K562 (cell line): ENCODE results near the gene CCDC186. TPM values are rescaled to one million over a fixed set of nuclear protein-coding genes. Genes with fewer than 3 reads are reported as not detected.

Source experiments
- ATAC-seq: fragments of 200-7000 bp; cut with Tn5 transposase; 3 replicates; pipeline ENCODE4 v1.9.1; 2020; ENCODE audit warnings: moderate library complexity
- BruUV-seq: library from RNA; stranded (reverse); fragments of 400-500 nt; replicated peaks from 2 replicates; lab custom pipeline; 2021; lab: Mats Ljungman, UMichigan
- CTCF ChIA-PET: fragments of 300-600 bp; formaldehyde crosslinking; extraction: SDS; loops from one replicate; lab custom pipeline; 2021; ENCODE audit warnings: low intra/inter-chr PET ratio; lab: Yijun Ruan, JAX
- POLR2A ChIA-PET: fragments of 300-600, 350-650 bp; sonication (Branson Sonifier 250); formaldehyde crosslinking; extraction: SDS; loops from one replicate; lab custom pipeline; 2021; ENCODE audit warnings: antibody characterized with exemption, inconsistent platforms; lab: Yijun Ruan, JAX
- DNase-seq, 4 experiments: peaks; one replicate each; pipeline versions ENCODE4 v3.0.0 to v3.0.0-alpha.2; 2011 to 2018; ENCODE audit warnings: low spot score in 3 of 4, mixed read lengths in 3 of 4; ENCODE audit errors: extremely low read depth in 1 of 4
- FAIRE-seq: peaks from 2 replicates; lab custom pipeline; 2011; peaks lifted over from hg19 to GRCh38; lab: Jason Lieb, UNC
- H2AFZ ChIP-seq: 2 replicates; pipeline ENCODE4 v1.6.0; 2011; ENCODE audit warnings: low read depth, low read length, control low read depth, inconsistent platforms
- H3K27ac ChIP-seq: fragments of 200-600 bp; 3 replicates; pipeline ENCODE4 v1.8.0; 2011; ENCODE audit warnings: low read depth, mild to moderate bottlenecking, control low read depth, inconsistent platforms, low read length, moderate library complexity, mixed read lengths; ENCODE audit errors: extremely low read depth
- H3K27me3 ChIP-seq, 2 experiments: fragments of 300-600 bp in 1 of 2; 2 replicates in 1 of 2; 3 replicates in 1 of 2; pipeline versions ENCODE4 v1.6.0 to v1.8.0; 2011; ENCODE audit warnings: inconsistent platforms in 2 of 2, low read length in 2 of 2, mild to moderate bottlenecking in 1 of 2, mixed read lengths in 1 of 2, moderate library complexity in 1 of 2; ENCODE audit not compliant: control insufficient read depth in 2 of 2, insufficient read depth in 2 of 2
- H3K36me3 ChIP-seq: fragments of 300-600 bp; 3 replicates; pipeline ENCODE4 v1.8.0; 2011; ENCODE audit warnings: mild to moderate bottlenecking, low read length, inconsistent platforms; ENCODE audit not compliant: control insufficient read depth, insufficient read depth
- H3K4me1 ChIP-seq, 2 experiments: fragments of 200-600 bp in 1 of 2; replicated peaks in 1 of 2; 2 replicates in 1 of 2; 3 replicates in 1 of 2; pipeline versions ENCODE4 v1.5.1 to v1.8.0; 2011; ENCODE audit warnings: inconsistent platforms in 2 of 2, low read length in 2 of 2, mild to moderate bottlenecking in 1 of 2, mixed read lengths in 1 of 2, moderate library complexity in 1 of 2; ENCODE audit not compliant: control insufficient read depth in 2 of 2, insufficient read depth in 2 of 2
- H3K4me2 ChIP-seq: 2 replicates; pipeline ENCODE4 v1.6.1; 2011; ENCODE audit warnings: low read length, control low read depth, inconsistent platforms, mixed read lengths; ENCODE audit not compliant: insufficient read depth
- H3K4me3 ChIP-seq: fragments of 200-600 bp; sonication (generic), shearing (Covaris generic); 2 replicates; pipeline ENCODE4 v1.5.1; 2016; ENCODE audit warnings: control low read depth, inconsistent platforms
- H3K79me2 ChIP-seq: fragments of 200-600 bp; 3 replicates; pipeline ENCODE4 v1.8.0; 2011; ENCODE audit warnings: low read length, inconsistent platforms; ENCODE audit not compliant: control insufficient read depth, insufficient read depth
- H3K9ac ChIP-seq, 2 experiments: 2 replicates each; pipeline versions ENCODE4 v1.6.0 to v1.6.1; 2011; ENCODE audit warnings: low read depth in 2 of 2, low read length in 2 of 2, control low read depth in 1 of 2, inconsistent platforms in 1 of 2, mild to moderate bottlenecking in 1 of 2, mixed read lengths in 1 of 2; ENCODE audit not compliant: insufficient read depth in 1 of 2
- H3K9me1 ChIP-seq: one replicate; pipeline ENCODE4 v1.6.0; 2011; ENCODE audit warnings: inconsistent platforms, mild to moderate bottlenecking, low read length, moderate library complexity; ENCODE audit not compliant: control insufficient read depth, insufficient read depth
- H3K9me3 ChIP-seq: replicated peaks from 2 replicates; pipeline ENCODE4 v1.5.1; 2011; ENCODE audit warnings: low read depth, low read length, inconsistent platforms; ENCODE audit not compliant: control insufficient read depth, insufficient read depth
- H4K20me1 ChIP-seq: replicated peaks from 2 replicates; pipeline ENCODE4 v1.6.1; 2011; ENCODE audit warnings: low read length, inconsistent platforms, mixed read lengths; ENCODE audit not compliant: control insufficient read depth, insufficient read depth
- HBP1 ChIP-seq: fragments of 450-650 bp; formaldehyde crosslinking; IDR thresholded peaks from 2 replicates; pipeline ENCODE4 v1.4.0; 2022; ENCODE audit warnings: missing genetic modification characterization
- MEF2A ChIP-seq: IDR thresholded peaks from 2 replicates; pipeline ENCODE4 v1.6.1; 2011; ENCODE audit warnings: low read depth, mild to moderate bottlenecking, low read length, moderate library complexity; ENCODE audit not compliant: control insufficient read depth
- NKRF ChIP-seq: fragments of 450-650 bp; IDR thresholded peaks from 2 replicates; pipeline ENCODE4 v1.6.1; 2016; ENCODE audit warnings: borderline replicate concordance
- POU5F1 ChIP-seq: fragments of 150-350 bp; IDR thresholded peaks from 2 replicates; pipeline ENCODE4 v1.6.1; 2014; ENCODE audit warnings: borderline replicate concordance, low read length, low read depth, mild to moderate bottlenecking; ENCODE audit not compliant: partially characterized antibody
- PRPF4 ChIP-seq: fragments of 200-400 bp; formaldehyde crosslinking; IDR thresholded peaks from one replicate; pipeline ENCODE4 v1.6.1; 2017; ENCODE audit warnings: low read length, low read depth, mild to moderate bottlenecking; ENCODE audit not compliant: insufficient read depth, poor library complexity, severe bottlenecking
- SMAD4 ChIP-seq: fragments of 250-450 bp; sonication (Bioruptor Pico); conservative IDR thresholded peaks from 2 replicates; pipeline ENCODE4 v1.8.0; 2021; ENCODE audit warnings: inconsistent platforms, mild to moderate bottlenecking, moderate library complexity
- ZC3H11A ChIP-seq: IDR thresholded peaks from 2 replicates; pipeline ENCODE4 v1.6.1; 2012; ENCODE audit warnings: low read depth, low read length, improper control_type of control experiment
- ZNF316 ChIP-seq: fragments of 450-650 bp; IDR thresholded peaks from 2 replicates; pipeline ENCODE4 v1.6.1; 2016
- ZNF785 ChIP-seq: fragments of 250-450 bp; sonication (Bioruptor Pico); IDR thresholded peaks from 2 replicates; pipeline ENCODE4 v1.4.0; 2020; ENCODE audit warnings: mild to moderate bottlenecking
- WGBS: fragments of 100-300 bp; shearing (Covaris generic); methylation state at CpG from one replicate; pipeline ENCODE4 v1.1.6; 2016; ENCODE audit warnings: low coverage, mixed read lengths; ENCODE audit not compliant: insufficient coverage; ENCODE audit errors: missing lambda C conversion rate; 5-methylcytosine and 5-hydroxymethylcytosine counted together
- in situ Hi-C: fragments of 300-500 bp; cut with MboI; formaldehyde crosslinking; loops from 4 replicates; pipeline ENCODE4 v1.15.0; 2018; ENCODE audit warnings: inconsistent platforms, mixed read lengths
- intact Hi-C: fragments of 100-400 bp; cut with micrococcal nuclease; formaldehyde crosslinking; loops from 2 replicates; pipeline ENCODE4 v1.14.2; 2022
- polyA plus RNA-seq, 8 experiments: library from polyadenylated mRNA; depleted of rRNA in 4 of 8; stranded (reverse) in 5 of 8; unstranded in 3 of 8; fragments of >200 nt; fragmentation: Nextera tagmentation in 2 of 8; fragmentation: Illumina TruSeq in 1 of 8; extraction: Ambion mirVana in 2 of 8; extraction: Trizol in 1 of 8; gene quantifications; 2 replicates each; pipeline versions ENCODE4 v1.2.1 to v1.2.3, GENCODE V29; 2011 to 2014; ENCODE audit warnings: inconsistent platforms in 1 of 8, missing spikeins in 1 of 8
- total RNA-seq, 7 experiments: library from RNA; depleted of rRNA in 6 of 7; stranded (reverse); fragments of >200 nt in 6 of 7; fragmentation: Illumina TruSeq in 2 of 7; extraction: Trizol in 2 of 7; gene quantifications; 2 replicates each; pipeline versions ENCODE4 v1.2.1 to v1.2.3, GENCODE V29; 2011 to 2021; ENCODE audit warnings: low replicate concordance in 1 of 7

The CCDC186 gene
- total and polyA plus RNA-seq, 9 of the 15 experiments (the other 6 are each of a cell fraction or from before 2014, with no cell fraction given), result 2.0 to 7.5 (median 4.7) TPM

GRCh38 chr10:114172216-114172615 lies 1.8 kb downstream of the CCDC186 start:
- Histone ChIP-seq H3K4me1 (peaks cover 6 to 12% of the 10 kb centered on the region in 2 experiments; a peak in 4 of 5 replicates), H3K4me3 (0 out of 2 replicates have a peak overlapping the region, but pooled peaks have one; percentile 3), H2AFZ (no peak overlapping the region), H3K79me2 (peaks cover 40% of the 10 kb centered on the region), H3K9ac (no peak overlapping the region), H3K27me3 (no peaks in the 10 kb centered on the region), H3K36me3 (no peaks in the 10 kb centered on the region), H3K9me1 (no peaks in the 10 kb centered on the region), H4K20me1 (no peaks in the 10 kb centered on the region), H3K27ac (no peak overlapping the region), H3K9me3 (no peaks in the 10 kb centered on the region; the same call in 1 of the 2 replicates), H3K4me2 (peak overlapping the region; percentile 29)
- no TSS peak for BruUV-seq
- in situ Hi-C loops, result no loop called here
- no peak for DNase-seq
- ATAC-seq, result no peak
- ChIA-PET POLR2A (interaction anchor here (1.0 kb wide), 1 partner anchor 14 kb away, joined by 3 read pairs; no protein-coding TSS in a partner anchor), CTCF (no interaction called here)
- intact Hi-C loops, result no loop called here
- FAIRE-seq, result peak; percentile 51
- 0 out of 2 replicates have a peak, but pooled peaks have one; percentile 12 for TF ChIP-seq ZNF316
- TF ChIP-seq ZC3H11A, result no peak
- whole genome bisulfite sequencing, result 40% methylated on average over 1 of the region's 1 CpG

DNA sequence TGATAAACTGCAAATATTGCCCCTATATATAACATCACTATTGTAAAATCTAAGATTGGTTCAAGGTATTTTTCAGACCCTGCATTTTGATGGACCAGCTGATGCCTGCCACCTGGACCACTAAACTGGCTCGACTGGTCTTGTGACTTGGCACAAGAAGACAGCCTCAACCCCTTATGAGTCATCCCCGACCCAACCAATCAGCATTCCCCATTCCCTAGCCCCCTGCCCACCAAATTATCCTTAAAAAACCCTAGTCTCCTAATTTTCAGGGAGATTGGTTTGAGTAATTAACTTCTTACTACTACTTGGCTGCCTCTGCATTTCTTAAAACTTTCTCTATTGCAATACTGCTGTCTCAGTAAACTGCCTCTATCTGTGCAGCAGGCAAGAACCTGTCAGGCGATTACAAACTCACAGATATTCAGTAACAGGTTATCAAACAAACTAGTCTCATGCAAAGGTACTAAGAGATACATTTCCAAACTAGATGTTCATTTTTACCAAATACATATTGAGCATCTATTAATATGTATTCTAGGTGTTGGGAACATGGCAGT lies 5.5 kb downstream of the CCDC186 start:
- ATAC-seq (no peak), FAIRE-seq (no peak), DNase-seq (no peak)
- no peaks in the 10 kb centered on the region; the same call in 1 of the 2 replicates for H3K9me3 ChIP-seq
- H3K4me1 ChIP-seq, result peaks cover under 1 to 6% of the 10 kb centered on the region in 2 experiments; a peak in 3 of 5 replicates
- H3K36me3 ChIP-seq, result no peaks in the 10 kb centered on the region
- H3K9ac ChIP-seq, result no peak overlapping the region
- no peaks in the 10 kb centered on the region for H4K20me1 ChIP-seq
- H3K27ac ChIP-seq, result no peak overlapping the region
- BruUV-seq, result no TSS peak
- no peak overlapping the region for H2AFZ ChIP-seq
- H3K9me1 ChIP-seq, result no peaks in the 10 kb centered on the region
- H3K4me2 ChIP-seq, result no peak overlapping the region
- ChIA-PET CTCF (no interaction called here), POLR2A (no interaction called here)
- H3K79me2 ChIP-seq, result peaks cover 40% of the 10 kb centered on the region
- no peaks in the 10 kb centered on the region for H3K27me3 ChIP-seq
- intact Hi-C loops (no loop called here), in situ Hi-C loops (no loop called here)
- 89% methylated on average over 3 of the region's 3 CpGs for WGBS
- H3K4me3 ChIP-seq, result no peak overlapping the region
- TF ChIP-seq SMAD4 (CRISPR knock-in tag) (no peak), MEF2A (no peak), PRPF4 (no peak), ZNF785 (CRISPR knock-in tag) (no peak), POU5F1 (no peak), NKRF (no peak), HBP1 (CRISPR knock-in tag) (no peak)
